ENCODE data around the gene WDFY2.

Gene WDFY2

GRCh38 chr13:51742611-51743010 is 158.3 kb downstream of the WDFY2 start:
- no peak for TF ChIP-seq CTCF (IDR thresholded peaks at IDR 0.05; ENCODE audit: insufficient read depth, low read depth, low read length, missing control alignments)
- no peak for DNase-seq (ENCODE audit: low read depth)
- H3K4me3 ChIP-seq (ENCODE audit: low read depth, low read length): no peak overlapping the region

- DNase-seq (ENCODE audit: low read depth): no peak
- TF ChIP-seq CTCF (IDR thresholded peaks at IDR 0.05; ENCODE audit: insufficient read depth, low read depth, low read length, missing control alignments): no peak
- H3K4me3 ChIP-seq (ENCODE audit: low read depth, low read length): no peak overlapping the region
Observed at GRCh38 chr13:51745243-51745642, 161.0 kb downstream of the WDFY2 start.

GRCh38 chr13:51746802-51747201 is 162.5 kb downstream of the WDFY2 start:
- DNase-seq (ENCODE audit: low read depth): no peak
- TF ChIP-seq CTCF (IDR thresholded peaks at IDR 0.05; ENCODE audit: insufficient read depth, low read depth, low read length, missing control alignments): no peak
- H3K4me3 ChIP-seq (ENCODE audit: low read depth, low read length): no peak overlapping the region

- no peak for DNase-seq (ENCODE audit: low read depth)
- TF ChIP-seq CTCF (IDR thresholded peaks at IDR 0.05; ENCODE audit: insufficient read depth, low read depth, low read length, missing control alignments): no peak
Observed at GRCh38 chr13:51747438-51748434, 163.5 kb downstream of the WDFY2 start.

GRCh38 chr13:51756651-51757050 is 172.4 kb downstream of the WDFY2 start:
- no peak for DNase-seq (ENCODE audit: low read depth)
- no peak overlapping the region for H3K4me3 ChIP-seq (ENCODE audit: low read depth, low read length)
- TF ChIP-seq CTCF (IDR thresholded peaks at IDR 0.05; ENCODE audit: insufficient read depth, low read depth, low read length, missing control alignments): no peak

More at GRCh38 chr13:51747438-51748434, 163.5 kb downstream of the WDFY2 start:
- no peak overlapping the region for H3K4me3 ChIP-seq (ENCODE audit: low read depth, low read length)

GRCh38 chr13:51758691-51759090 is 174.4 kb downstream of the WDFY2 start:
- no peak for TF ChIP-seq CTCF (IDR thresholded peaks at IDR 0.05; ENCODE audit: insufficient read depth, low read depth, low read length, missing control alignments)
- no peak for DNase-seq (ENCODE audit: low read depth)
- no peak overlapping the region for H3K4me3 ChIP-seq (ENCODE audit: low read depth, low read length)

Data from GM12865 (cell line).